Ascending aorta (tissue), 2 donors: Measurements from ENCODE around the gene NDNF. TPM values are rescaled to one million over a fixed set of nuclear protein-coding genes. Genes with fewer than 3 reads are reported as not detected.

Experiments
- DNase-seq, 2 donors: peaks; one replicate each; pipeline ENCODE4 v3.0.0-alpha.2; 2019; ENCODE audit warnings: low spot score in 2 of 2
- H3K27ac ChIP-seq, 2 donors: fragments of 200-600 bp; sonication (generic); one replicate each; pipeline ENCODE4 v1.5.1; 2016 to 2017; ENCODE audit warnings: mild to moderate bottlenecking in 1 of 2
- H3K27me3 ChIP-seq: fragments of 200-600 bp; sonication (generic); one replicate; pipeline ENCODE4 v1.5.1; 2017
- H3K36me3 ChIP-seq, 2 donors: fragments of 200-600 bp; sonication (generic); one replicate each; pipeline ENCODE4 v1.5.1; 2016
- H3K4me1 ChIP-seq, 2 donors: fragments of 200-600 bp; sonication (generic); one replicate each; pipeline ENCODE4 v1.5.1; 2016 to 2017; ENCODE audit warnings: mild to moderate bottlenecking in 1 of 2
- H3K4me3 ChIP-seq, 2 donors: fragments of 200-600 bp; sonication (generic); one replicate each; pipeline ENCODE4 v1.5.1; 2016 to 2017; ENCODE audit warnings: mild to moderate bottlenecking in 1 of 2
- H3K9me3 ChIP-seq, 2 donors: fragments of 200-600 bp; sonication (generic); one replicate each; pipeline ENCODE4 v1.5.1; 2016
- CTCF ChIP-seq, 3 experiments: fragments of 200-600 bp in 2 of 3; fragments of 450-650 bp in 1 of 3; sonication (generic) in 2 of 3; IDR thresholded peaks; one replicate each; pipeline ENCODE4 v1.5.1; 2016 to 2019; ENCODE audit warnings: antibody characterized with exemption in 3 of 3, mild to moderate bottlenecking in 1 of 3, moderate library complexity in 1 of 3
- intact Hi-C: fragments of 100-400 bp; cut with DNase I; formaldehyde crosslinking; loops from one replicate; pipeline ENCODE4 v1.15.1; 2023
- total RNA-seq: library from RNA; depleted of rRNA; stranded (reverse); fragments of >200 nt; gene quantifications from one replicate; pipeline ENCODE4 v1.1.0, GENCODE V29; 2016

NDNF gene
- total RNA-seq, 1 donor from 2014 or later, result 1.9 TPM

- Histone ChIP-seq H3K27ac (no peak overlapping the region), H3K36me3 (no peaks in the 10 kb centered on the region), H3K4me1 (no peaks in the 10 kb centered on the region), H3K27me3 (no peaks in the 10 kb centered on the region), H3K9me3 (no peaks in the 10 kb centered on the region), H3K4me3 (no peak overlapping the region)
- DNase-seq, result no peak
- intact Hi-C loops, result no loop called here
- TF ChIP-seq CTCF (IDR thresholded peaks at IDR 0.05), result no peak
These were observed 62.5 kb downstream of the NDNF start for GRCh38 chr4:121009578-121010478.

GRCh38 chr4:121007660-121008059 lies 64.7 kb downstream of the NDNF start:
- no peaks in the 10 kb centered on the region for H3K36me3 ChIP-seq
- H3K27me3 ChIP-seq, result no peaks in the 10 kb centered on the region
- H3K4me3 ChIP-seq, result no peak overlapping the region
- DNase-seq, result no peak
- H3K27ac ChIP-seq, result no peak overlapping the region
- TF ChIP-seq CTCF (IDR thresholded peaks at IDR 0.05), result no peak
- no peaks in the 10 kb centered on the region for H3K4me1 ChIP-seq
- no peaks in the 10 kb centered on the region for H3K9me3 ChIP-seq
- intact Hi-C loops, result no loop called here

GRCh38 chr4:121003863-121004262 lies 68.5 kb downstream of the NDNF start:
- no peak for TF ChIP-seq CTCF (IDR thresholded peaks at IDR 0.05)
- H3K4me3 ChIP-seq, result no peak overlapping the region
- H3K9me3 ChIP-seq, result no peaks in the 10 kb centered on the region
- DNase-seq, result no peak
- no peaks in the 10 kb centered on the region for H3K36me3 ChIP-seq
- H3K27me3 ChIP-seq, result no peaks in the 10 kb centered on the region
- H3K4me1 ChIP-seq, result no peaks in the 10 kb centered on the region
- H3K27ac ChIP-seq, result no peak overlapping the region
- intact Hi-C loops, result no loop called here

- intact Hi-C loops, result no loop called here
- no peak for TF ChIP-seq CTCF (IDR thresholded peaks at IDR 0.05)
- H3K36me3 ChIP-seq, result no peaks in the 10 kb centered on the region
- H3K4me3 ChIP-seq, result no peak overlapping the region
- H3K27me3 ChIP-seq, result no peaks in the 10 kb centered on the region
- H3K9me3 ChIP-seq, result no peaks in the 10 kb centered on the region
- H3K27ac ChIP-seq, result no peak overlapping the region
- H3K4me1 ChIP-seq, result no peaks in the 10 kb centered on the region
- no peak for DNase-seq
These were observed 76.9 kb downstream of the NDNF start for GRCh38 chr4:120995266-120996010.

DNA sequence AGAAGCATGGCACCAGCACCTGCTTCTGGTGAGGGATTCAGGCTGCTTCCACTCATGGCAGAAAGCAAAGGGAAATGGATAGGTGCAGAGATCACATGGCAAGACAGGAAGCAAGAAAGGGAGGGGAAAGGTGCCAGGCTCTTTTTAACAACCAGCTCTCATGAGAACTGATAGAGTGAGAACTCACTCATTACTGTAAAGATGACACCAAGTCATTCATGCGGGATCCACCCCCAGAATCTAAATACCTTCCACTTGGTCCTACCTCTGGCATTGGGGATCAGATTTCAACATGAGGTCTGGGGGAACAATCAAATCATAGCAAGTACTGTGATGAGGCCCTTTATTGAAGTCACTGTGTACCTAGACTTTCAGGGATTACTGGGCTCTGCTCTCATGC lies 77.8 kb downstream of the NDNF start:
- no peaks in the 10 kb centered on the region for H3K27me3 ChIP-seq

More for the DNA sequence above, 77.8 kb downstream of the NDNF start:
- no peak for DNase-seq
- Histone ChIP-seq H3K4me1 (no peaks in the 10 kb centered on the region), H3K9me3 (no peaks in the 10 kb centered on the region), H3K4me3 (no peak overlapping the region), H3K36me3 (no peaks in the 10 kb centered on the region), H3K27ac (no peak overlapping the region)
- intact Hi-C loops, result no loop called here
- no peak for TF ChIP-seq CTCF (IDR thresholded peaks at IDR 0.05)
